ENCODE data around the gene REM1.
"Not testable (repeated sequence)": the region's sequence is repeated elsewhere in the genome, so short reads cannot be mapped to it uniquely, and the experiment has no call there.

Gene REM1

GRCh38 chr20:31474758-31475427 lies at the start of gene REM1, which contains the start of gene DEFB124:
Gene REM1 (plus strand): TSS chr20:31475288. CDS start chr20:31476446, 1,158 bp downstream.
Gene DEFB124 (minus strand): TSS chr20:31475127. CDS start chr20:31473013, 2,114 bp downstream.
- POLR2A ChIA-PET = no interaction called here
- no peak for DNase-seq (ENCODE audit: extremely low spot score)
- CTCF ChIA-PET = interaction anchor here (0.6 to 0.9 kb wide), 2 partner anchors 14 to 29 kb away, joined by 3 to 4 read pairs; no protein-coding TSS in a partner anchor
- TF ChIP-seq BHLHE40 (IDR thresholded peaks at IDR 0.05; ENCODE audit: borderline replicate concordance) = no peak
- no peak for TF ChIP-seq FOXM1 (IDR thresholded peaks at IDR 0.05; ENCODE audit: borderline replicate concordance)
- TF ChIP-seq ELF4 (IDR thresholded peaks at IDR 0.05) = no peak
- no peak for TF ChIP-seq SUZ12 (IDR thresholded peaks at IDR 0.05)
- no peak for TF ChIP-seq FOXK2 (IDR thresholded peaks at IDR 0.05)
- TF ChIP-seq CTBP1 (IDR thresholded peaks at IDR 0.05; ENCODE audit: borderline replicate concordance) = no peak
- TF ChIP-seq LEF1 (IDR thresholded peaks at IDR 0.05; ENCODE audit: borderline replicate concordance) = no peak
- TF ChIP-seq ARNT (IDR thresholded peaks at IDR 0.05) = no peak
- TF ChIP-seq ZNF384 (IDR thresholded peaks at IDR 0.05) = no peak
- TF ChIP-seq FOXA1 (IDR thresholded peaks at IDR 0.05) = no peak
- TF ChIP-seq HDGF (IDR thresholded peaks at IDR 0.05; ENCODE audit: borderline replicate concordance) = no peak
- TF ChIP-seq NFRKB (IDR thresholded peaks at IDR 0.05) = no peak
- TF ChIP-seq L3MBTL2 (conservative IDR thresholded peaks at IDR 0.05) = no peak
- TF ChIP-seq TARDBP (IDR thresholded peaks at IDR 0.05) = no peak
- no peak for TF ChIP-seq SP1 (IDR thresholded peaks at IDR 0.05)
- no peak for TF ChIP-seq PKNOX1 (IDR thresholded peaks at IDR 0.05)

- TF ChIP-seq CTBP1 (IDR thresholded peaks at IDR 0.05; ENCODE audit: borderline replicate concordance) (no peak), SUZ12 (IDR thresholded peaks at IDR 0.05) (no peak), LEF1 (IDR thresholded peaks at IDR 0.05; ENCODE audit: borderline replicate concordance) (no peak), ELF4 (IDR thresholded peaks at IDR 0.05) (no peak), PKNOX1 (IDR thresholded peaks at IDR 0.05) (no peak), ZNF384 (IDR thresholded peaks at IDR 0.05) (no peak), HDGF (IDR thresholded peaks at IDR 0.05; ENCODE audit: borderline replicate concordance) (no peak), ARNT (IDR thresholded peaks at IDR 0.05) (no peak), FOXA1 (IDR thresholded peaks at IDR 0.05) (no peak), BHLHE40 (IDR thresholded peaks at IDR 0.05; ENCODE audit: borderline replicate concordance) (no peak), NFRKB (IDR thresholded peaks at IDR 0.05) (no peak), FOXM1 (IDR thresholded peaks at IDR 0.05; ENCODE audit: borderline replicate concordance) (no peak), TARDBP (IDR thresholded peaks at IDR 0.05) (no peak), FOXK2 (IDR thresholded peaks at IDR 0.05) (no peak), L3MBTL2 (conservative IDR thresholded peaks at IDR 0.05) (no peak), SP1 (IDR thresholded peaks at IDR 0.05) (no peak)
- CTCF ChIA-PET = no interaction called here
- DNase-seq (ENCODE audit: extremely low spot score) = no peak
- POLR2A ChIA-PET = no interaction called here
Measured at GRCh38 chr20:31425797-31426196, 49.3 kb upstream of the REM1 start.

- POLR2A ChIA-PET; DNase-seq (ENCODE audit: extremely low spot score); CTCF ChIA-PET: not testable (repeated sequence)
Measured at GRCh38 chr20:31426891-31427551, 48.1 kb upstream of the REM1 start.

GRCh38 chr20:31427576-31427975 lies 47.5 kb upstream of the REM1 start:
- DNase-seq (ENCODE audit: extremely low spot score); CTCF ChIA-PET; POLR2A ChIA-PET: not testable (repeated sequence)

- DNase-seq (ENCODE audit: extremely low spot score) = no peak
- CTCF ChIA-PET = interaction anchor here (0.6 kb wide), 1 partner anchor 10 kb away, joined by 3 read pairs; no protein-coding TSS in a partner anchor
- TF ChIP-seq ZNF384 (IDR thresholded peaks at IDR 0.05) (no peak), SP1 (IDR thresholded peaks at IDR 0.05) (no peak), ELF4 (IDR thresholded peaks at IDR 0.05) (no peak), ARNT (IDR thresholded peaks at IDR 0.05) (no peak), L3MBTL2 (conservative IDR thresholded peaks at IDR 0.05) (no peak), PKNOX1 (IDR thresholded peaks at IDR 0.05) (no peak), HDGF (IDR thresholded peaks at IDR 0.05; ENCODE audit: borderline replicate concordance) (no peak), LEF1 (IDR thresholded peaks at IDR 0.05; ENCODE audit: borderline replicate concordance) (no peak), FOXM1 (IDR thresholded peaks at IDR 0.05; ENCODE audit: borderline replicate concordance) (no peak), BHLHE40 (IDR thresholded peaks at IDR 0.05; ENCODE audit: borderline replicate concordance) (no peak), TARDBP (IDR thresholded peaks at IDR 0.05) (no peak)
- POLR2A ChIA-PET = no interaction called here
Measured at GRCh38 chr20:31430568-31431115, 44.4 kb upstream of the REM1 start.

GRCh38 chr20:31440012-31440659 lies 35.0 kb upstream of the REM1 start, which contains the start of gene DEFB123:
Gene DEFB123 (plus strand): TSS chr20:31440632. CDS start chr20:31440699, 67 bp downstream.
- ChIA-PET POLR2A (no interaction called here), CTCF (interaction anchor here (0.6 to 1.4 kb wide), 3 partner anchors 9 to 85 kb away, joined by 4 read pairs; no protein-coding TSS in a partner anchor)
- no peak for DNase-seq (ENCODE audit: extremely low spot score)
- TF ChIP-seq CTBP1 (IDR thresholded peaks at IDR 0.05; ENCODE audit: borderline replicate concordance) (no peak), SP1 (IDR thresholded peaks at IDR 0.05) (no peak), LEF1 (IDR thresholded peaks at IDR 0.05; ENCODE audit: borderline replicate concordance) (no peak), BHLHE40 (IDR thresholded peaks at IDR 0.05; ENCODE audit: borderline replicate concordance) (no peak), ELF4 (IDR thresholded peaks at IDR 0.05) (no peak), FOXK2 (IDR thresholded peaks at IDR 0.05) (no peak), HDGF (IDR thresholded peaks at IDR 0.05; ENCODE audit: borderline replicate concordance) (no peak), SUZ12 (IDR thresholded peaks at IDR 0.05) (no peak), ZNF384 (IDR thresholded peaks at IDR 0.05) (no peak), ARNT (IDR thresholded peaks at IDR 0.05) (no peak), FOXA1 (IDR thresholded peaks at IDR 0.05) (no peak), L3MBTL2 (conservative IDR thresholded peaks at IDR 0.05) (no peak), FOXM1 (IDR thresholded peaks at IDR 0.05; ENCODE audit: borderline replicate concordance) (no peak), PKNOX1 (IDR thresholded peaks at IDR 0.05) (no peak)

All from HEK293T (cell line).